GM13977 (cell line): Measurements from ENCODE around the gene RBM45.

Experiments
- DNase-seq: peaks from one replicate; pipeline ENCODE4 v3.0.0; 2012; ENCODE audit warnings: low spot score
- CTCF ChIP-seq: IDR thresholded peaks from 2 replicates; pipeline ENCODE4 v1.5.1; 2012; ENCODE audit warnings: mild to moderate bottlenecking, control low read depth; ENCODE audit not compliant: insufficient read depth; ENCODE audit errors: extremely low read depth, missing control alignments
- in situ Hi-C: fragments of 300-500 bp; cut with MboI; formaldehyde crosslinking; loops from one replicate; pipeline ENCODE4 v1.12.0; 2022; ENCODE audit warnings: low sequenced_read_pairs, low pct_unique_long_range_greater_than_20kb, mixed read lengths, inconsistent platforms; ENCODE audit not compliant: unreplicated experiment

The RBM45 gene

GRCh38 chr2:178163911-178164310, 51.7 kb downstream of the RBM45 start:
- no peak for DNase-seq
- in situ Hi-C loops = no loop called here
- no peak for TF ChIP-seq CTCF

DNA sequence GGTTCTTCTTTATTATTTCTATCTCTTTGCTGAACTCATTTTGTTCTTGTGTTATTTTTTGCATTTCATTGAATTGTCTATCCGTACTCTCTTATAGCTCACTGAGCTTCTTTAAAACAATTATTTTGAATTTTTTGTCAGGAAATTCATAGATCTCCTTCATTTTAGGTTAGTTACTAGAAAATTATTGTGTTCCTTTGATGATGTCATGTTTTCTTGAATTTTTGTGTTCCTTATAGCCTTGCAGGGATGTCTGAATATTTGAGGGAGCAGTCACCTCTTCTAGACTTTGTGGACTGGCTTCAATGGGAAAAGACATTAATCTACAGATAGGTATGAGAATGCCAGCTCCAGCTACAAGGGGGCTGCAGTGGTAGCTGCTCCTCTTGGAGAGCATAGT, 61.4 kb downstream of the RBM45 start:
- DNase-seq = no peak
- no peak for TF ChIP-seq CTCF
- in situ Hi-C loops = no loop called here

- no peak for DNase-seq
- in situ Hi-C loops = no loop called here
Observed at GRCh38 chr2:178177066-178177679, 64.9 kb downstream of the RBM45 start.

More at GRCh38 chr2:178177066-178177679, 64.9 kb downstream of the RBM45 start:
- TF ChIP-seq CTCF = no peak
